CD14-positive monocyte (primary cell): ENCODE results near the gene CYP27B1. TPM values are rescaled to one million over a fixed set of nuclear protein-coding genes. Genes with fewer than 3 reads are reported as not detected.

Experiments
- DNase-seq, 3 donors: peaks; one replicate each; pipeline ENCODE4 v3.0.0-alpha.2; 2011 to 2022
- H2AFZ ChIP-seq: 2 replicates; pipeline ENCODE4 v1.6.0; 2012; ENCODE audit warnings: mild to moderate bottlenecking, low read depth, low read length, inconsistent platforms; ENCODE audit not compliant: insufficient read depth, poor library complexity, severe bottlenecking
- H3K27ac ChIP-seq, 2 donors: 1 replicate in 1 of 2; 2 replicates in 1 of 2; pipeline ENCODE4 v1.5.1; 2012 to 2013; ENCODE audit warnings: low read length in 2 of 2, control low read depth in 1 of 2, inconsistent platforms in 1 of 2, low read depth in 1 of 2, mild to moderate bottlenecking in 1 of 2
- H3K27me3 ChIP-seq, 2 donors: one replicate each; pipeline versions ENCODE4 v1.6.0 to v1.6.1; 2011 to 2013; ENCODE audit warnings: low read length in 2 of 2; ENCODE audit not compliant: control insufficient read depth in 2 of 2, insufficient read depth in 2 of 2
- H3K36me3 ChIP-seq, 2 donors: replicated peaks in 1 of 2; 1 replicate in 1 of 2; 2 replicates in 1 of 2; pipeline versions ENCODE4 v1.5.1 to v1.6.1; 2012 to 2013; ENCODE audit warnings: low read length in 2 of 2, control low read depth in 1 of 2, inconsistent platforms in 1 of 2, mild to moderate bottlenecking in 1 of 2; ENCODE audit not compliant: insufficient read depth in 2 of 2, control insufficient read depth in 1 of 2
- H3K4me1 ChIP-seq, 2 donors: 1 replicate in 1 of 2; 2 replicates in 1 of 2; pipeline versions ENCODE4 v1.5.1 to v1.6.1; 2012 to 2013; ENCODE audit warnings: low read length in 2 of 2, control low read depth in 1 of 2, inconsistent platforms in 1 of 2, mild to moderate bottlenecking in 1 of 2, moderate library complexity in 1 of 2; ENCODE audit not compliant: insufficient read depth in 2 of 2, control insufficient read depth in 1 of 2
- H3K4me2 ChIP-seq: replicated peaks from 2 replicates; pipeline ENCODE3; 2012; ENCODE audit warnings: low read length, moderate library complexity, mild to moderate bottlenecking; ENCODE audit not compliant: poor library complexity, severe bottlenecking; ENCODE audit errors: extremely low read depth
- H3K4me3 ChIP-seq, 3 experiments: fragments of 200-600 bp in 1 of 3; sonication (generic) in 1 of 3; replicated peaks in 1 of 3; 1 replicate in 2 of 3; 2 replicates in 1 of 3; pipeline ENCODE4 v1.5.1; 2011 to 2013; ENCODE audit warnings: low read length in 3 of 3, mild to moderate bottlenecking in 3 of 3, control low read depth in 2 of 3, low read depth in 2 of 3, inconsistent platforms in 1 of 3, moderate library complexity in 1 of 3
- H3K79me2 ChIP-seq: 2 replicates; pipeline ENCODE4 v1.6.0; 2012; ENCODE audit warnings: mild to moderate bottlenecking, control low read depth, inconsistent platforms, low read length, moderate library complexity; ENCODE audit not compliant: insufficient read depth
- H3K9ac ChIP-seq: 2 replicates; pipeline ENCODE4 v1.6.0; 2017; ENCODE audit warnings: low read length, mild to moderate bottlenecking; ENCODE audit not compliant: insufficient read depth, poor library complexity, severe bottlenecking
- H3K9me3 ChIP-seq, 2 donors: replicated peaks in 1 of 2; 1 replicate in 1 of 2; 2 replicates in 1 of 2; pipeline versions ENCODE4 v1.5.1 to v1.6.1; 2012 to 2013; ENCODE audit warnings: low read length in 2 of 2, control low read depth in 1 of 2; ENCODE audit not compliant: control insufficient read depth in 1 of 2, insufficient read depth in 1 of 2
- H4K20me1 ChIP-seq: 2 replicates; pipeline ENCODE4 v1.6.0; 2012; ENCODE audit warnings: mild to moderate bottlenecking, low read length, control low read depth, moderate library complexity; ENCODE audit not compliant: insufficient read depth
- H3K27ac Mint-ChIP-seq, 7 donors: one replicate each; pipeline ENCODE4 v1.8.0; 2020; ENCODE audit warnings: mild to moderate bottlenecking in 7 of 7, mixed read lengths in 7 of 7, moderate library complexity in 6 of 7, inconsistent platforms in 2 of 7
- H3K27me3 Mint-ChIP-seq, 3 donors: one replicate each; pipeline ENCODE4 v1.8.0; 2021 to 2022; ENCODE audit warnings: low read depth in 3 of 3, mild to moderate bottlenecking in 3 of 3, mixed read lengths in 3 of 3, moderate library complexity in 3 of 3, inconsistent platforms in 1 of 3
- H3K36me3 Mint-ChIP-seq, 2 donors: one replicate each; pipeline ENCODE4 v1.8.0; 2020; ENCODE audit warnings: mixed read lengths in 2 of 2, inconsistent platforms in 1 of 2, mild to moderate bottlenecking in 1 of 2
- H3K4me1 Mint-ChIP-seq: one replicate; pipeline ENCODE4 v1.8.0; 2020; ENCODE audit warnings: mild to moderate bottlenecking, mixed read lengths
- H3K4me3 Mint-ChIP-seq, 2 donors: one replicate each; pipeline ENCODE4 v1.8.0; 2020; ENCODE audit warnings: mild to moderate bottlenecking in 2 of 2, mixed read lengths in 2 of 2, moderate library complexity in 1 of 2
- H3K9me3 Mint-ChIP-seq, 7 donors: one replicate each; pipeline ENCODE4 v1.8.0; 2020 to 2022; ENCODE audit warnings: mixed read lengths in 7 of 7, mild to moderate bottlenecking in 6 of 7, moderate library complexity in 6 of 7, inconsistent platforms in 2 of 7
- WGBS: methylation state at CpG from one replicate; pipeline ENCODE4 v1.1.5; 2013; ENCODE audit warnings: missing lambda C conversion rate; ENCODE audit not compliant: insufficient coverage; 5-methylcytosine and 5-hydroxymethylcytosine counted together
- intact Hi-C, 2 donors: fragments of 100-400 bp; cut with micrococcal nuclease; formaldehyde crosslinking; loops; one replicate each; pipeline versions ENCODE4 v1.15.0 to v1.15.1; 2023
- polyA plus RNA-seq, 3 donors: library from polyadenylated mRNA; depleted of rRNA in 1 of 3; unstranded in 2 of 3; stranded (reverse) in 1 of 3; fragments of 300-500 nt in 2 of 3; fragments of >200 nt in 1 of 3; fragmentation: Illumina TruSeq in 2 of 3; gene quantifications; 1 replicate in 2 of 3; 2 replicates in 1 of 3; pipeline ENCODE4 v1.2.3, GENCODE V29; 2012 to 2021
- small RNA-seq: library from RNA; depleted of rRNA; stranded (forward); fragments of <200 nt; gene quantifications from one replicate; pipeline ENCODE3, GENCODE V24; 2012; ENCODE audit warnings: low read depth; ENCODE audit not compliant: insufficient read length
- TF ChIP-seq, protein P1 (sequence below): fragments of 200-600 bp; IDR thresholded peaks from one replicate; pipeline ENCODE4 v1.8.0; 2022; ENCODE audit warnings: antibody characterized with exemption, mild to moderate bottlenecking

The CYP27B1 gene
- polyA plus RNA-seq, 3 donors = 0.81 TPM; not detected in 2

DNA sequence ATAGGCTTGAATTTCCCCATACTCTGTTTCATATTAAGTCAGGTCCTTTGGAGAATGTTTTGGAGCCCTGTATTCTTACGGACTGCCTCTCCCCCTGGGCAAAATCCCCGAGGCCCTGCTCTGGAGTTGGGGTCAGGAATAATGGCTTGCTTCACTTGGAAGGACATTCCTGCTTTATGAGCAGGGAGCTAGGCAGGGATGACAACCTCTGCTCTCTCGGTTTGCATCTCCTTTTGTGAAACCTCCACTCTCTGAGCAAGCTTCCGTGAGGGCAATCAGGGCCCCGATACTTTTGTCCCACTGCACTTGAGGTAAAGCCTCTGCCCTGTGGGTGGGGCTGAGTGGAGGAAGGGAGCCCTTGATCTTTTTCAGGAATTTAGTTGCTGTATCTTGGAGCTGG, 53.7 kb downstream of the CYP27B1 start:
- peak overlapping the region in 1 of 7 donors; percentile 50 for H3K27ac Mint-ChIP-seq
- Histone ChIP-seq H3K36me3 (peaks cover 75 to 94% of the 10 kb centered on the region in 2 donors), H3K4me3 (no peak overlapping the region), H3K4me2 (no peak overlapping the region), H3K9ac (no peak overlapping the region), H3K79me2 (peaks cover 2% of the 10 kb centered on the region), H3K9me3 (no peaks in the 10 kb centered on the region), H3K4me1 (no peaks in the 10 kb centered on the region), H3K27ac (no peak overlapping the region), H2AFZ (no peak overlapping the region), H4K20me1 (peaks cover 51% of the 10 kb centered on the region), H3K27me3 (no peaks in the 10 kb centered on the region)
- peaks cover 0 to 2% (median 0%) of the 10 kb centered on the region in 7 donors for H3K9me3 Mint-ChIP-seq
- intact Hi-C loops = no loop called here
- WGBS = 90% methylated on average over 2 of the region's 5 CpGs
- DNase-seq = no peak
- H3K36me3 Mint-ChIP-seq = peaks cover 66 to 90% of the 10 kb centered on the region in 2 donors
- TF ChIP-seq, protein P1, sequence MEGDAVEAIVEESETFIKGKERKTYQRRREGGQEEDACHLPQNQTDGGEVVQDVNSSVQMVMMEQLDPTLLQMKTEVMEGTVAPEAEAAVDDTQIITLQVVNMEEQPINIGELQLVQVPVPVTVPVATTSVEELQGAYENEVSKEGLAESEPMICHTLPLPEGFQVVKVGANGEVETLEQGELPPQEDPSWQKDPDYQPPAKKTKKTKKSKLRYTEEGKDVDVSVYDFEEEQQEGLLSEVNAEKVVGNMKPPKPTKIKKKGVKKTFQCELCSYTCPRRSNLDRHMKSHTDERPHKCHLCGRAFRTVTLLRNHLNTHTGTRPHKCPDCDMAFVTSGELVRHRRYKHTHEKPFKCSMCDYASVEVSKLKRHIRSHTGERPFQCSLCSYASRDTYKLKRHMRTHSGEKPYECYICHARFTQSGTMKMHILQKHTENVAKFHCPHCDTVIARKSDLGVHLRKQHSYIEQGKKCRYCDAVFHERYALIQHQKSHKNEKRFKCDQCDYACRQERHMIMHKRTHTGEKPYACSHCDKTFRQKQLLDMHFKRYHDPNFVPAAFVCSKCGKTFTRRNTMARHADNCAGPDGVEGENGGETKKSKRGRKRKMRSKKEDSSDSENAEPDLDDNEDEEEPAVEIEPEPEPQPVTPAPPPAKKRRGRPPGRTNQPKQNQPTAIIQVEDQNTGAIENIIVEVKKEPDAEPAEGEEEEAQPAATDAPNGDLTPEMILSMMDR = no peak
- H3K4me3 Mint-ChIP-seq = no peak overlapping the region
- H3K27me3 Mint-ChIP-seq = no peaks in the 10 kb centered on the region
- no peaks in the 10 kb centered on the region for H3K4me1 Mint-ChIP-seq

DNA sequence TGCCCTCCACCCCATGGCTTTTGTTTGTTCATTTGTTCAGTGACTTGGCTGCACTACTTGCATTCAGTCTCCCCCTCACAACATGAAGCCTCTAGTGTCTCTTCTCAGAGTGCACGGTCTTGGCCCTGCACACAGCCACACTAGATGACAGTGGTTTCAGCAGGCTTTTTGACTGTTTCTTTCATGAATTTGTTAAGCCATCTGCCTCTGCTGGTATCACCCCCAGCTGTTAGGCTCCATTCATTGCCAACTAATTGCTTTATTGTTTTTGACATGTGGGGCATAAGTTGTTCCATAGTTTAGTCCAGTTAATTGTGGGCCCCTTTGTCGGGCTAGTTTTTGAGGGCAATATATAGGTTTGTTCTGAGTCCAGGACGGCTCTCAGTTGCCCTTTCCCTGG, 54.2 kb downstream of the CYP27B1 start:
- H3K27ac Mint-ChIP-seq = peak overlapping the region in 1 of 7 donors; percentile 30
- H3K4me1 ChIP-seq = no peaks in the 10 kb centered on the region
- H3K9me3 ChIP-seq = no peaks in the 10 kb centered on the region
- intact Hi-C loops = no loop called here
- H2AFZ ChIP-seq = no peak overlapping the region
- TF ChIP-seq, protein P1 = no peak
- H3K4me2 ChIP-seq = no peak overlapping the region
- peaks cover 2% of the 10 kb centered on the region for H3K79me2 ChIP-seq
- DNase-seq = no peak
- WGBS = 100% methylated on average over 1 of the region's 3 CpGs
- no peak overlapping the region for H3K27ac ChIP-seq
- no peaks in the 10 kb centered on the region for H3K4me1 Mint-ChIP-seq
- H3K36me3 Mint-ChIP-seq = peaks cover 64 to 88% of the 10 kb centered on the region in 2 donors
- no peaks in the 10 kb centered on the region for H3K27me3 ChIP-seq
- H3K4me3 Mint-ChIP-seq = no peak overlapping the region
- H3K9me3 Mint-ChIP-seq = peaks cover 0 to 2% (median 0%) of the 10 kb centered on the region in 7 donors
- no peak overlapping the region for H3K9ac ChIP-seq
- peaks cover 47% of the 10 kb centered on the region for H4K20me1 ChIP-seq
- H3K4me3 ChIP-seq = no peak overlapping the region
- H3K27me3 Mint-ChIP-seq = no peaks in the 10 kb centered on the region
- H3K36me3 ChIP-seq = peaks cover 75 to 93% of the 10 kb centered on the region in 2 donors

Small RNAs within 50 kb of the gene (small RNA-seq; reads per million reads assigned to genes)
- not detected for gene RNU6-1083P

Other genes starting within 250 kb of the CYP27B1 start
- gene DDIT3, start 246.6 kb downstream of the CYP27B1 start, polyA plus RNA-seq = 100 to 1,000 TPM in 1 of 3 donors, 1 to 10 TPM in 2; 9.3 to 163 (median 9.4) TPM
- gene MBD6, start 244.3 kb downstream of the CYP27B1 start, polyA plus RNA-seq = 10 to 100 TPM in 1 of 3 donors, 1 to 10 TPM in 2; 2.4 to 47.7 (median 2.6) TPM
- 10 to 100 TPM; 72.8 to 94.5 (median 82.2) TPM for gene DCTN2, start 219.9 kb downstream of the CYP27B1 start, polyA plus RNA-seq
- under 1 TPM in 1 of 3 donors, not detected in 2; 0.01 TPM for gene KIF5A, start 217.0 kb downstream of the CYP27B1 start, polyA plus RNA-seq
- 10 to 100 TPM; 12.3 to 18.6 (median 16.9) TPM for gene PIP4K2C, start 175.9 kb downstream of the CYP27B1 start, polyA plus RNA-seq
- 1 to 10 TPM in 1 of 3 donors, under 1 TPM in 1, not detected in 1; 0.08 to 1.3 TPM for gene DTX3, start 162.3 kb downstream of the CYP27B1 start, polyA plus RNA-seq
- gene ARHGEF25, start 155.6 kb downstream of the CYP27B1 start, polyA plus RNA-seq = not detected
- not detected for gene B4GALNT1, start 133.9 kb downstream of the CYP27B1 start, polyA plus RNA-seq
- 100 to 1,000 TPM in 2 of 3 donors, 10 to 100 TPM in 1; 90.9 to 484 (median 128) TPM for gene OS9, start 72.9 kb downstream of the CYP27B1 start, polyA plus RNA-seq
- 1 to 10 TPM in 1 of 3 donors, under 1 TPM in 2; 0.20 to 3.4 (median 0.65) TPM for gene AGAP2, start 28.3 kb downstream of the CYP27B1 start, polyA plus RNA-seq
- 10 to 100 TPM; 20.6 to 48.1 (median 43.0) TPM for gene TSPAN31, start 22.0 kb downstream of the CYP27B1 start, polyA plus RNA-seq
- 10 to 100 TPM; 26.2 to 38.4 (median 27.4) TPM for gene CDK4, start 14.8 kb downstream of the CYP27B1 start, polyA plus RNA-seq
- gene MARCHF9, start 12.0 kb downstream of the CYP27B1 start, polyA plus RNA-seq = 1 to 10 TPM in 1 of 3 donors, under 1 TPM in 2; 0.14 to 9.5 (median 0.23) TPM
- gene METTL1, start 5.0 kb upstream of the CYP27B1 start, polyA plus RNA-seq = 1 to 10 TPM; 3.4 to 5.0 (median 3.7) TPM
- gene EEF1AKMT3, start 5.5 kb upstream of the CYP27B1 start, polyA plus RNA-seq = 1 to 10 TPM; 3.4 to 4.2 (median 3.4) TPM
- gene TSFM, start 15.7 kb upstream of the CYP27B1 start, polyA plus RNA-seq = 10 to 100 TPM in 2 of 3 donors, 1 to 10 TPM in 1; 4.5 to 22.6 (median 21.8) TPM
- gene AVIL, start 51.7 kb upstream of the CYP27B1 start, polyA plus RNA-seq = 1 to 10 TPM in 1 of 3 donors, under 1 TPM in 1, not detected in 1; 0.11 to 7.2 TPM
- 100 to 1,000 TPM in 1 of 3 donors, 10 to 100 TPM in 2; 59.1 to 148 (median 70.2) TPM for gene CTDSP2, start 79.7 kb upstream of the CYP27B1 start, polyA plus RNA-seq
- gene ATP23, start 174.5 kb upstream of the CYP27B1 start, polyA plus RNA-seq = 10 to 100 TPM; 12.4 to 27.5 (median 24.8) TPM